Adrenal gland (tissue), 5 donors: Measurements from ENCODE around the gene CRABP1.

Experiments used
- POLR2A ChIP-seq, 2 donors: fragments of 450-650 bp; IDR thresholded peaks; one replicate each; pipeline ENCODE4 v1.6.1; 2017; ENCODE audit warnings: antibody characterized with exemption in 2 of 2, mild to moderate bottlenecking in 2 of 2, moderate library complexity in 1 of 2
- TF ChIP-seq, protein P1 (sequence below), 6 experiments: fragments of 450-650 bp in 4 of 6; fragments of 200-600 bp in 2 of 6; sonication (generic) in 1 of 6; IDR thresholded peaks; 1 replicate in 5 of 6; 2 replicates in 1 of 6; pipeline versions ENCODE4 v1.5.1 to v1.8.0; 2016 to 2021; ENCODE audit warnings: antibody characterized with exemption in 6 of 6, mild to moderate bottlenecking in 2 of 6, moderate library complexity in 1 of 6
- donor health status: DM: no; HTN: no; CAD: no.

GRCh38 chr15:78322724-78323521 is 17.2 kb upstream of the CRABP1 start:
- TF ChIP-seq, protein P1, sequence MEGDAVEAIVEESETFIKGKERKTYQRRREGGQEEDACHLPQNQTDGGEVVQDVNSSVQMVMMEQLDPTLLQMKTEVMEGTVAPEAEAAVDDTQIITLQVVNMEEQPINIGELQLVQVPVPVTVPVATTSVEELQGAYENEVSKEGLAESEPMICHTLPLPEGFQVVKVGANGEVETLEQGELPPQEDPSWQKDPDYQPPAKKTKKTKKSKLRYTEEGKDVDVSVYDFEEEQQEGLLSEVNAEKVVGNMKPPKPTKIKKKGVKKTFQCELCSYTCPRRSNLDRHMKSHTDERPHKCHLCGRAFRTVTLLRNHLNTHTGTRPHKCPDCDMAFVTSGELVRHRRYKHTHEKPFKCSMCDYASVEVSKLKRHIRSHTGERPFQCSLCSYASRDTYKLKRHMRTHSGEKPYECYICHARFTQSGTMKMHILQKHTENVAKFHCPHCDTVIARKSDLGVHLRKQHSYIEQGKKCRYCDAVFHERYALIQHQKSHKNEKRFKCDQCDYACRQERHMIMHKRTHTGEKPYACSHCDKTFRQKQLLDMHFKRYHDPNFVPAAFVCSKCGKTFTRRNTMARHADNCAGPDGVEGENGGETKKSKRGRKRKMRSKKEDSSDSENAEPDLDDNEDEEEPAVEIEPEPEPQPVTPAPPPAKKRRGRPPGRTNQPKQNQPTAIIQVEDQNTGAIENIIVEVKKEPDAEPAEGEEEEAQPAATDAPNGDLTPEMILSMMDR (IDR thresholded peaks at IDR 0.05), result no peak
- TF ChIP-seq POLR2A (IDR thresholded peaks at IDR 0.05), result no peak
